Fibroblast of pulmonary artery (primary cell): ENCODE data around the gene PHF11.

Experiments used
- DNase-seq: peaks from one replicate; pipeline ENCODE4 v3.0.0-alpha.2; 2010; ENCODE audit warnings: low read depth
- H3K4me3 ChIP-seq: replicated peaks from 2 replicates; pipeline ENCODE4 v1.5.1; 2011; ENCODE audit warnings: low read depth, mild to moderate bottlenecking, control low read depth, low read length, moderate library complexity
- CTCF ChIP-seq: IDR thresholded peaks from 2 replicates; pipeline ENCODE4 v1.5.1; 2011; ENCODE audit warnings: mild to moderate bottlenecking, control low read depth, low read length, inconsistent platforms; ENCODE audit errors: missing control alignments

The PHF11 gene

GRCh38 chr13:49543656-49544055, 47.9 kb downstream of the PHF11 start:
- no peak for TF ChIP-seq CTCF
- H3K4me3 ChIP-seq, result no peak overlapping the region
- DNase-seq, result no peak

DNA sequence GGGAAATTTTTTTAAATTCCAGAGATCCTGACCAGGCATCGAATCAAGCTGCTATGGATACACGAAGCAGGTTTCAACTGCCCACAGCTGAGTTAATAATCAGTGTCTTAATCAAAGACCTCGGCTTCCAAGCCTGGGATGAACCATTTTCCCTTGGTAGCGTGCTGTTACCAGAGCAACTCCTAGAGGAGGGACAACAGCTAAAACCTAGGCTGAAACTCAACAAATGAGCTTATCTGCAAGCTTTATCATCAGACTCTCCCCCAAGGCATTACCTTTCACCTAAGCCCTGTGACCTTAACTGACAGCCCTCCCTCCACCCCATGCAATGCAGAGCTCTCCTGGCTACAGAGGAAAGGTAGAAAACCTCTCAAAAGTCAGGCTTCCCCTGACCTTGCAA, 49.9 kb downstream of the PHF11 start:
- TF ChIP-seq CTCF, result no peak

GRCh38 chr13:49546561-49546960, 50.8 kb downstream of the PHF11 start:
- TF ChIP-seq CTCF, result no peak
- H3K4me3 ChIP-seq, result no peak overlapping the region
- DNase-seq, result no peak

More for the DNA sequence above, 49.9 kb downstream of the PHF11 start:
- no peak overlapping the region for H3K4me3 ChIP-seq
- DNase-seq, result no peak

GRCh38 chr13:49549289-49549688, 53.5 kb downstream of the PHF11 start:
- DNase-seq, result no peak
- no peak for TF ChIP-seq CTCF
- no peak overlapping the region for H3K4me3 ChIP-seq

DNA sequence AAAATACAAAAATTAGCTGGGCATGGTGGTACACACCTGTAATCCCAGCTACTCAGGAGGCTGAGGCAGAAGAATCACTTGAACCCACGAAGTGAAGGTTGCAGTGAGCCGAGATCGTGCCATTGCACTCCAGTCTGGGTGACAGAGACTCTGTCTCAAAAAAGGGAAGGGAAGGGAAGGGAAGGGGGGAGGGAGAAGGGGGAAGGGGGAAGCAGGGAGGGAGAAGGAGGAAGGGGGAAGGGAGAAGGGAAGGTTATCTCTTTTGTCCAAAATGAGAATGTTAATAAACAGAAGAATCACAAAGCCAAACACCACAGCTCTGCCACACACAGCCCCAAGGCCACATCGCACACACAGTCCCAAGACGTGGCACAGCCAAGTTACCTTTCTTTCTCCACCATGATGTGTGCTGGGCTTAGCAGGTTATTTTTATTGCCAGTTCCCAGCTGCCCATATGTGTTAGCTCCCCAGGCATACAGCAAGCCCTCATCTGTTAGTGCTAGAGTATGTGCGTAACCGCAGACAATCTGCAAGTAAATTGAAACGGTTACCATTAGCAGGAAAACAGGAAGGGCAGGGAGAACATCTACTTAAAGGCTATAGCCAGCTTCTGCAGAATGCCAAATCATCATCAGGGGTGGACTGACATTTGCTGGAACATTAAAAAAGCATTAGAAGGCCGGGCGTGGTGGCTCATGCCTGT, 55.3 kb downstream of the PHF11 start:
- no peak overlapping the region for H3K4me3 ChIP-seq
- no peak for TF ChIP-seq CTCF
- no peak for DNase-seq

- no peak for TF ChIP-seq CTCF
- no peak for DNase-seq
- H3K4me3 ChIP-seq, result no peak overlapping the region
These were observed 58.1 kb downstream of the PHF11 start for GRCh38 chr13:49553888-49554287.

GRCh38 chr13:49554387-49554786, 58.6 kb downstream of the PHF11 start:
- no peak overlapping the region for H3K4me3 ChIP-seq
- no peak for TF ChIP-seq CTCF
- DNase-seq, result no peak
